OCI-LY7 (cell line): ENCODE results near the gene PRX.

Experiments used
- CTCF ChIP-seq: fragments of 200-600 bp; sonication (generic); conservative IDR thresholded peaks from 2 replicates; pipeline ENCODE4 v1.5.1; 2014; ENCODE audit warnings: mild to moderate bottlenecking, antibody characterized with exemption, low read length, moderate library complexity, mixed read lengths
- EZH2phosphoT487 ChIP-seq: fragments of 200-600 bp; sonication (generic); IDR thresholded peaks from 2 replicates; pipeline ENCODE4 v1.6.1; 2018; ENCODE audit warnings: low read depth, borderline replicate concordance, mild to moderate bottlenecking, mixed run types, antibody characterized with exemption, low read length, moderate library complexity, mixed read lengths

GRCh38 chr19:40388481-40388880, 24.7 kb downstream of the PRX start:
- no peak for TF ChIP-seq CTCF
- no peak for TF ChIP-seq EZH2phosphoT487
